Heart left ventricle (tissue), 13 donors: ENCODE measurements around the gene GANC.

Source experiments
- POLR2A ChIP-seq, 2 donors: fragments of 450-650 bp; IDR thresholded peaks; one replicate each; pipeline ENCODE4 v1.6.1; 2017; ENCODE audit warnings: antibody characterized with exemption in 2 of 2, mild to moderate bottlenecking in 2 of 2, moderate library complexity in 2 of 2
- TF ChIP-seq, protein P1 (sequence below), 12 donors: fragments of 200-600 bp; sonication (generic) in 4 of 12; IDR thresholded peaks; one replicate each; pipeline versions ENCODE4 v1.5.0 to v1.8.0; 2018 to 2022; ENCODE audit warnings: antibody characterized with exemption in 12 of 12, mild to moderate bottlenecking in 5 of 12
- donor health status: ischemic (EF 13 %, LVEDD 7.1; RV severe dilation, severe dysfunction).
- donor health status: DM: no; HTN: yes; CAD: no.
- donor health status: DM: no; HTN: no; CAD: no.
- donor health status: ischemic (EF 25% LVEDD 6.9; RV normal size, moderate dysfunction).
- donor health status: ischemic (EF 25% LVEDD 5.7; RV mildly dilated, moderate dysfunction).
- donor health status: ischemic (EF 35%, LVEDD 5.7; RV mildly dilated, moderate dysfunction).
- donor health status: nonischemic (EF 11% LVEDD 7.7; RV severe dilation, severe dysfunction).
- donor health status: DM: yes; HTN: yes; CAD: no.
- donor health status: PGD.
- donor health status: ischemic (EF 29% LVEDD 5.4; RV normal size, mild dysfunction).
- donor health status: nonischemic (EF 23%, LVEDD 6.1; RV moderate dilation, normal function).

DNA sequence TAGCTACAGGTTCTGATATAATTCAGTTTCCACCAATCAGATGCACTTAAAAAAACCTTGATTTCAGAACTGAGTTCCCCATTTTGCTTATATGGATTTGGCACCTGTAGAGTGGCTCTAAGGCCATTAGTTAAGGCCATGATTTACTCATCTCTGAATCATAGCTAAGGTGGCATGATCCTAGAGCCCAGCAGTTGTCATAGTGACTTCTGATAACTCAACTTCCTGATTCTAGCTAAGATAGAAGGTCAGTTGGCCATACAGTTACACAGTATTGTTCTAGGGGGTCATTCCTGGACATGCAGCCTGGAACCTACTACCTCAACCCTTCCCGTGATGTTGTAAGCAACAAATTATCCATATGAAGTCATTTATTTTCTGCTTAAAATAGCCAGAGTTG, 16.2 kb downstream of the GANC start:
- TF ChIP-seq, protein P1, sequence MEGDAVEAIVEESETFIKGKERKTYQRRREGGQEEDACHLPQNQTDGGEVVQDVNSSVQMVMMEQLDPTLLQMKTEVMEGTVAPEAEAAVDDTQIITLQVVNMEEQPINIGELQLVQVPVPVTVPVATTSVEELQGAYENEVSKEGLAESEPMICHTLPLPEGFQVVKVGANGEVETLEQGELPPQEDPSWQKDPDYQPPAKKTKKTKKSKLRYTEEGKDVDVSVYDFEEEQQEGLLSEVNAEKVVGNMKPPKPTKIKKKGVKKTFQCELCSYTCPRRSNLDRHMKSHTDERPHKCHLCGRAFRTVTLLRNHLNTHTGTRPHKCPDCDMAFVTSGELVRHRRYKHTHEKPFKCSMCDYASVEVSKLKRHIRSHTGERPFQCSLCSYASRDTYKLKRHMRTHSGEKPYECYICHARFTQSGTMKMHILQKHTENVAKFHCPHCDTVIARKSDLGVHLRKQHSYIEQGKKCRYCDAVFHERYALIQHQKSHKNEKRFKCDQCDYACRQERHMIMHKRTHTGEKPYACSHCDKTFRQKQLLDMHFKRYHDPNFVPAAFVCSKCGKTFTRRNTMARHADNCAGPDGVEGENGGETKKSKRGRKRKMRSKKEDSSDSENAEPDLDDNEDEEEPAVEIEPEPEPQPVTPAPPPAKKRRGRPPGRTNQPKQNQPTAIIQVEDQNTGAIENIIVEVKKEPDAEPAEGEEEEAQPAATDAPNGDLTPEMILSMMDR (IDR thresholded peaks at IDR 0.05): no peak
- TF ChIP-seq POLR2A (IDR thresholded peaks at IDR 0.05): no peak
